GM19468 (cell line): ENCODE measurements around the gene DNAJC22.
"Not testable (repeated sequence)": the region's sequence is repeated elsewhere in the genome, so short reads cannot be mapped to it uniquely, and the experiment has no call there.

Experiments used
- ATAC-seq: cut with Tn5 transposase; IDR thresholded peaks from one replicate; pipeline ENCODE4 v1.9.1; 2021; ENCODE audit warnings: mild to moderate bottlenecking, moderate library complexity, moderate number of reproducible peaks; ENCODE audit not compliant: unreplicated experiment; ENCODE audit errors: extremely low read depth

The DNAJC22 gene

GRCh38 chr12:49346659-49347310, at the start of gene DNAJC22:
Gene DNAJC22, plus strand, starts transcription at chr12:49346888. Its CDS starts 1,985 bp downstream, at chr12:49348873.
- no peak for ATAC-seq

GRCh38 chr12:49297695-49298060, 49.0 kb upstream of the DNAJC22 start:
- no peak for ATAC-seq

- no peak for ATAC-seq
Measured at GRCh38 chr12:49298160-49298559, 48.5 kb upstream of the DNAJC22 start.

GRCh38 chr12:49301760-49302159, 44.9 kb upstream of the DNAJC22 start:
- ATAC-seq, result no peak

GRCh38 chr12:49304161-49304560, 42.5 kb upstream of the DNAJC22 start:
- no peak for ATAC-seq

- ATAC-seq, result no peak
Measured at GRCh38 chr12:49305762-49306510, 40.8 kb upstream of the DNAJC22 start.

GRCh38 chr12:49309386-49309785, 37.3 kb upstream of the DNAJC22 start:
- ATAC-seq, result no peak

- ATAC-seq, result not testable (repeated sequence)
Measured at GRCh38 chr12:49310451-49311000, 36.2 kb upstream of the DNAJC22 start.

- no peak for ATAC-seq
Measured at GRCh38 chr12:49314811-49315210, 31.9 kb upstream of the DNAJC22 start.

- not testable (repeated sequence) for ATAC-seq
Measured at GRCh38 chr12:49317118-49317517, 29.6 kb upstream of the DNAJC22 start.

GRCh38 chr12:49320411-49321103, 26.1 kb upstream of the DNAJC22 start:
- ATAC-seq, result not testable (repeated sequence)

GRCh38 chr12:49322367-49322707, 24.4 kb upstream of the DNAJC22 start:
- no peak for ATAC-seq

GRCh38 chr12:49322708-49323523, 23.8 kb upstream of the DNAJC22 start, which contains the start of gene TROAP:
Gene TROAP, plus strand, starts transcription at chr12:49323255. Its CDS starts 354 bp downstream, at chr12:49323609.
- ATAC-seq, result peak; percentile 97

- no peak for ATAC-seq
Measured at GRCh38 chr12:49323524-49324097, 23.1 kb upstream of the DNAJC22 start.

GRCh38 chr12:49325606-49326005, 21.1 kb upstream of the DNAJC22 start:
- ATAC-seq, result no peak

- ATAC-seq, result no peak
Measured at GRCh38 chr12:49327368-49327767, 19.3 kb upstream of the DNAJC22 start.

- no peak for ATAC-seq
Measured at GRCh38 chr12:49327887-49328286, 18.8 kb upstream of the DNAJC22 start.

GRCh38 chr12:49328816-49329215, 17.9 kb upstream of the DNAJC22 start:
- ATAC-seq, result no peak

GRCh38 chr12:49330032-49330619, 16.6 kb upstream of the DNAJC22 start:
- ATAC-seq, result no peak
